ENCODE data around the gene LATS1. TPM values are rescaled to one million over a fixed set of nuclear protein-coding genes. Genes with fewer than 3 reads are reported as not detected.

LATS1 gene
- total and polyA plus RNA-seq, 10 of the 15 experiments (the other 5 are each of a cell fraction or from before 2014, with no cell fraction given): 2.1 to 15.6 (median 11.0) TPM

- H3K36me3 ChIP-seq (ENCODE audit: control insufficient read depth in 2 of 2, insufficient read depth in 2 of 2, low read length in 1 of 2): 0 out of 4 replicates have a peak, but pooled peaks cover 0 to 3% of the 10 kb centered on the region in 2 experiments
- CTCF ChIA-PET: no interaction called here
- SMC1A ChIA-PET (ENCODE audit: uncharacterized antibody, unreplicated experiment): no interaction called here
- RAD21 ChIA-PET (ENCODE audit: unreplicated experiment): no interaction called here
- intact Hi-C loops (cut with micrococcal nuclease; ENCODE audit: unreplicated experiment): no loop called here
- POLR2A ChIA-PET: no interaction called here
- whole genome bisulfite sequencing (ENCODE audit: insufficient coverage, insufficient replicate concordance, low lambda C conversion rate, missing lambda C conversion rate): 93% methylated on average over 5 of the region's 5 CpGs
- ATAC-seq (no peak), FAIRE-seq (no peak), DNase-seq (ENCODE audit: low read depth, low spot score) (no peak)
- no peak overlapping the region for H3K4me3 ChIP-seq
- no peaks in the 10 kb centered on the region for H3K27me3 ChIP-seq (replicated peaks in 1 of 2; ENCODE audit: control insufficient read depth in 2 of 2, insufficient read depth in 2 of 2, low read length in 1 of 2)
- no TSS peak for BruUV-seq (replicated peaks)
- no peak overlapping the region for H3K9ac ChIP-seq (ENCODE audit: control insufficient read depth, insufficient read depth, low read length)
- H3K27ac ChIP-seq (ENCODE audit: control insufficient read depth, insufficient read depth): no peak overlapping the region
- peaks cover 10% of the 10 kb centered on the region; the same call in 1 of the 2 replicates for H3K4me1 ChIP-seq (ENCODE audit: control insufficient read depth, insufficient read depth, low read length)
- peaks cover 8% of the 10 kb centered on the region; the same call in 1 of the 2 replicates for H4K20me1 ChIP-seq (ENCODE audit: control insufficient read depth, insufficient read depth)
- no peak overlapping the region for H2AFZ ChIP-seq (ENCODE audit: control insufficient read depth, low read depth, low read length)
- in situ Hi-C loops (cut with MboI): no loop called here
- no peaks in the 10 kb centered on the region for H3K9me3 ChIP-seq (replicated peaks; ENCODE audit: control insufficient read depth, insufficient read depth, low read length)
- H3K79me2 ChIP-seq (ENCODE audit: control insufficient read depth, insufficient read depth, low read length): peaks cover 83% of the 10 kb centered on the region
- H3K4me2 ChIP-seq (ENCODE audit: control insufficient read depth, insufficient read depth): no peak overlapping the region
- TF ChIP-seq MEF2A (IDR thresholded peaks at IDR 0.05; ENCODE audit: insufficient read depth, low read depth, low read length): no peak
- TF ChIP-seq ZBTB11 (CRISPR knock-in tag; IDR thresholded peaks at IDR 0.05): no peak
- TF ChIP-seq E4F1 (IDR thresholded peaks at IDR 0.05; ENCODE audit: borderline replicate concordance, partially characterized antibody): no peak
- no peak for TF ChIP-seq SMAD5 (IDR thresholded peaks at IDR 0.05; ENCODE audit: low read depth)
- no peak for TF ChIP-seq NFYB (IDR thresholded peaks at IDR 0.05; ENCODE audit: insufficient read depth, low read depth, low read length)
- TF ChIP-seq KAT2A (conservative IDR thresholded peaks at IDR 0.05; ENCODE audit: control insufficient read depth, low read depth, low read length): no peak
- TF ChIP-seq ZNF592 (IDR thresholded peaks at IDR 0.05): no peak
- TF ChIP-seq HDAC6 (IDR thresholded peaks at IDR 0.05; ENCODE audit: unreplicated experiment): no peak
- no peak for TF ChIP-seq SIN3A (IDR thresholded peaks at IDR 0.05; ENCODE audit: low read depth, low read length)
- TF ChIP-seq PKNOX1 (IDR thresholded peaks at IDR 0.05): no peak
- no peak for TF ChIP-seq ZBED1 (IDR thresholded peaks at IDR 0.05; ENCODE audit: borderline replicate concordance)
- no peak for TF ChIP-seq POLR2AphosphoS2 (IDR thresholded peaks at IDR 0.05; ENCODE audit: low read depth, low read length)
- TF ChIP-seq STAT3 (IDR thresholded peaks at IDR 0.05; ENCODE audit: low read depth, low read length): no peak
- TF ChIP-seq TARDBP (IDR thresholded peaks at IDR 0.05; ENCODE audit: borderline replicate concordance): no peak
Measured at GRCh38 chr6:149711711-149712110, 6.2 kb downstream of the LATS1 start.

All from GM12878 (cell line).